ENCODE measurements around the gene USP43.

USP43 gene

DNA sequence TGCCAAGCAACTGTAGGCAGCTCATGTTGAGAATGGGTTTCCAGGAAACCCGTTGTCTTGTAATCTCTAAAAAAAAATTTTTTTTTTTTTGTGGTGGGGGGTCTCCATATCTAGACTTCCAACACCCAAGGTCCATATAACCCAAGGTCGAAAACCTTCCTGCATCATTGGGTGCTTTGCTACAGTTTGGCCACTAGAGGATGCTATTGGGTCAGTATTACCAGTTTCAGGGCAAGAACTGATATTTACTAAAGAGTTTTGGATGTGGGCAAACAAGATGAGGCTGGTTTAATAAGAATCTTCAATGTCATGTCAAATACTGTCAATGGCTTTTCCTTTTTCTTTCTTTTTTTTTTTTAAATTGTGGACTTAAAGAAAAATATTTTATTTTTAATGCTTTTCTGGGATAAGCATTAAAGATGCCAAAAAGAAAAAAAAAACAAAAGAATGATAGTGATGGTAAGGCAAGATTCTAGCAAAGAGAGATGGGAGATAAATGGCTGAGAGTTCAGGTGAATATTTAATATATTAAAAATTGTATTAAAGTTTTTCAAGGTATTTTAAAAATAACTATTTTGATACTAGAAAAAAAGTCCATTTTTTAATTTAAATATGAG, 83.8 kb downstream of the USP43 start:
- Histone ChIP-seq H3K36me3 (ENCODE audit: control insufficient read depth in 2 of 2, insufficient read depth in 1 of 2, low read length in 2 of 2) (peaks cover 0 to 9% of the 10 kb centered on the region in 2 experiments; a peak in 1 of 3 replicates), H3K9me3 (ENCODE audit: control insufficient read depth, insufficient read depth, low read depth, low read length) (no peaks in the 10 kb centered on the region), H3K4me1 (ENCODE audit: control insufficient read depth, insufficient read depth, low read length) (no peaks in the 10 kb centered on the region), H3K27ac (ENCODE audit: extremely low read depth, low read depth, low read length) (no peak overlapping the region), H3K4me3 (ENCODE audit: low read depth, low read length) (no peak overlapping the region)
- CTCF ChIA-PET = interaction anchor here (0.6 to 4.8 kb wide), 45 partner anchors 10 to 940 kb away, joined by 3 to 30 read pairs (median 4); partner anchors contain the start of gene CFAP52
- TF ChIP-seq, protein P1, sequence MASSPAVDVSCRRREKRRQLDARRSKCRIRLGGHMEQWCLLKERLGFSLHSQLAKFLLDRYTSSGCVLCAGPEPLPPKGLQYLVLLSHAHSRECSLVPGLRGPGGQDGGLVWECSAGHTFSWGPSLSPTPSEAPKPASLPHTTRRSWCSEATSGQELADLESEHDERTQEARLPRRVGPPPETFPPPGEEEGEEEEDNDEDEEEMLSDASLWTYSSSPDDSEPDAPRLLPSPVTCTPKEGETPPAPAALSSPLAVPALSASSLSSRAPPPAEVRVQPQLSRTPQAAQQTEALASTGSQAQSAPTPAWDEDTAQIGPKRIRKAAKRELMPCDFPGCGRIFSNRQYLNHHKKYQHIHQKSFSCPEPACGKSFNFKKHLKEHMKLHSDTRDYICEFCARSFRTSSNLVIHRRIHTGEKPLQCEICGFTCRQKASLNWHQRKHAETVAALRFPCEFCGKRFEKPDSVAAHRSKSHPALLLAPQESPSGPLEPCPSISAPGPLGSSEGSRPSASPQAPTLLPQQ (tag by site-specific recombination; IDR thresholded peaks at IDR 0.05) = no peak
- TF ChIP-seq ZNF335 (tag by site-specific recombination; conservative IDR thresholded peaks at IDR 0.05) = no peak
- no peak for TF ChIP-seq ZNF175 (tag by site-specific recombination; IDR thresholded peaks at IDR 0.05)
- peak; percentile 97 for TF ChIP-seq ZNF654 (tag by site-specific recombination; IDR thresholded peaks at IDR 0.05; ENCODE audit: low read depth)
- TF ChIP-seq, protein P2, sequence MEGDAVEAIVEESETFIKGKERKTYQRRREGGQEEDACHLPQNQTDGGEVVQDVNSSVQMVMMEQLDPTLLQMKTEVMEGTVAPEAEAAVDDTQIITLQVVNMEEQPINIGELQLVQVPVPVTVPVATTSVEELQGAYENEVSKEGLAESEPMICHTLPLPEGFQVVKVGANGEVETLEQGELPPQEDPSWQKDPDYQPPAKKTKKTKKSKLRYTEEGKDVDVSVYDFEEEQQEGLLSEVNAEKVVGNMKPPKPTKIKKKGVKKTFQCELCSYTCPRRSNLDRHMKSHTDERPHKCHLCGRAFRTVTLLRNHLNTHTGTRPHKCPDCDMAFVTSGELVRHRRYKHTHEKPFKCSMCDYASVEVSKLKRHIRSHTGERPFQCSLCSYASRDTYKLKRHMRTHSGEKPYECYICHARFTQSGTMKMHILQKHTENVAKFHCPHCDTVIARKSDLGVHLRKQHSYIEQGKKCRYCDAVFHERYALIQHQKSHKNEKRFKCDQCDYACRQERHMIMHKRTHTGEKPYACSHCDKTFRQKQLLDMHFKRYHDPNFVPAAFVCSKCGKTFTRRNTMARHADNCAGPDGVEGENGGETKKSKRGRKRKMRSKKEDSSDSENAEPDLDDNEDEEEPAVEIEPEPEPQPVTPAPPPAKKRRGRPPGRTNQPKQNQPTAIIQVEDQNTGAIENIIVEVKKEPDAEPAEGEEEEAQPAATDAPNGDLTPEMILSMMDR (tag by site-specific recombination; IDR thresholded peaks at IDR 0.05) = peak; percentile 63
- POLR2A ChIA-PET = no interaction called here

DNA sequence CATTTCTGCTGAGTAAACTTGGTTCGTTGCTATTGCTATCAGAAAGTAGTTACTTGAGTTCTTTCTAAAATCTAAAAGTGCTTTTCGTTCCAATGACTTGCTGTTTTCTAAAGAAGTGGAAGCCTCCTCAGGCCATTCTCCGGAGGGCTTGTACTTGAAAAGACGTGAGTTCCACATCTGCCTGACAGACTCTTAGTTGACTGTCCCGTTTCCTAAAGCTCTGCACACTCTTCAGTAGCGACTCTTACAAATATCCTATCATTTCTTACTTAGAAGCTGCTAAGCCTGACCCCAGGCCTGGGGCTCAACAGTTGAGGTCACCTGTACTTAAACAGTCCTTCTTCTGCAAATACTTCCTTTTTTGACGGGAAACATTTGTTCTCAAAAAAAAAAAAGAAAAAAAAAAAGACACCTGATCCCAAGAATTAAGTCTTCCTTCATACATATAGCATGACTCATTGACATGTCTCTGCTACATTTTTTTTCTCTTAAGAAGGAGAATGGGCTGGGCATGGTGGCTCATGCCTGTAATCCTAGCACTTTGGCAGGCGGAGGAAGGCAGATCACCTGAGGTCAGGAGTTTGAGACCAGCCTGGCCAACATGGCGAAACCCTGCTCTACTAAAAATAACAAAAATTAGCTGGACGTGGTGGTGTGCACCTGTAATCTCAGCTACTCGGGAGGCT, 84.6 kb downstream of the USP43 start:
- Histone ChIP-seq H3K27ac (ENCODE audit: extremely low read depth, low read depth, low read length) (no peak overlapping the region), H3K4me1 (ENCODE audit: control insufficient read depth, insufficient read depth, low read length) (no peaks in the 10 kb centered on the region), H3K36me3 (ENCODE audit: control insufficient read depth in 2 of 2, insufficient read depth in 1 of 2, low read length in 2 of 2) (peaks cover 0 to 9% of the 10 kb centered on the region in 2 experiments; a peak in 1 of 3 replicates), H3K4me3 (ENCODE audit: low read depth, low read length) (no peak overlapping the region), H3K9me3 (ENCODE audit: control insufficient read depth, insufficient read depth, low read depth, low read length) (no peaks in the 10 kb centered on the region)
- ChIA-PET CTCF (interaction anchor here (0.6 to 4.8 kb wide), 9 partner anchors 15 to 940 kb away, joined by 3 to 29 read pairs (median 3); no protein-coding TSS in a partner anchor), POLR2A (no interaction called here)
- TF ChIP-seq, protein P3, sequence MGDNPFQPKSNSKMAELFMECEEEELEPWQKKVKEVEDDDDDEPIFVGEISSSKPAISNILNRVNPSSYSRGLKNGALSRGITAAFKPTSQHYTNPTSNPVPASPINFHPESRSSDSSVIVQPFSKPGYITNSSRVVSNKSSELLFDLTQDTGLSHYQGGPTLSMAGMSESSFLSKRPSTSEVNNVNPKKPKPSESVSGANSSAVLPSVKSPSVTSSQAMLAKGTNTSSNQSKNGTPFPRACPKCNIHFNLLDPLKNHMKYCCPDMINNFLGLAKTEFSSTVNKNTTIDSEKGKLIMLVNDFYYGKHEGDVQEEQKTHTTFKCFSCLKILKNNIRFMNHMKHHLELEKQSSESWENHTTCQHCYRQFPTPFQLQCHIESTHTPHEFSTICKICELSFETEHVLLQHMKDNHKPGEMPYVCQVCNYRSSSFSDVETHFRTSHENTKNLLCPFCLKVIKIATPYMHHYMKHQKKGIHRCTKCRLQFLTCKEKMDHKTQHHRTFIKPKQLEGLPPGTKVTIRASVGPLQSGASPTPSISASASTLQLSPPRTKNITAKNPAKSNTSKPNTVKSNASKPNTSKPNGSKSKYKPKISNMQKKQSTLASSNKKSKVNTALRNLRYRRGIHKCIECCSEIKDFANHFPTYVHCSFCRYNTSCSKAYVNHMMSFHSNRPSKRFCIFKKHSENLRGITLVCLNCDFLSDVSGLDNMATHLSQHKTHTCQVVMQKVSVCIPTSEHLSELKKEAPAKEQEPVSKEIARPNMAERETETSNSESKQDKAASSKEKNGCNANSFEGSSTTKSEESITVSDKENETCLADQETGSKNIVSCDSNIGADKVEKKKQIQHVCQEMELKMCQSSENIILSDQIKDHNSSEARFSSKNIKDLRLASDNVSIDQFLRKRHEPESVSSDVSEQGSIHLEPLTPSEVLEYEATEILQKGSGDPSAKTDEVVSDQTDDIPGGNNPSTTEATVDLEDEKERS (tag by site-specific recombination; IDR thresholded peaks at IDR 0.05) = no peak
- TF ChIP-seq, protein P4, sequence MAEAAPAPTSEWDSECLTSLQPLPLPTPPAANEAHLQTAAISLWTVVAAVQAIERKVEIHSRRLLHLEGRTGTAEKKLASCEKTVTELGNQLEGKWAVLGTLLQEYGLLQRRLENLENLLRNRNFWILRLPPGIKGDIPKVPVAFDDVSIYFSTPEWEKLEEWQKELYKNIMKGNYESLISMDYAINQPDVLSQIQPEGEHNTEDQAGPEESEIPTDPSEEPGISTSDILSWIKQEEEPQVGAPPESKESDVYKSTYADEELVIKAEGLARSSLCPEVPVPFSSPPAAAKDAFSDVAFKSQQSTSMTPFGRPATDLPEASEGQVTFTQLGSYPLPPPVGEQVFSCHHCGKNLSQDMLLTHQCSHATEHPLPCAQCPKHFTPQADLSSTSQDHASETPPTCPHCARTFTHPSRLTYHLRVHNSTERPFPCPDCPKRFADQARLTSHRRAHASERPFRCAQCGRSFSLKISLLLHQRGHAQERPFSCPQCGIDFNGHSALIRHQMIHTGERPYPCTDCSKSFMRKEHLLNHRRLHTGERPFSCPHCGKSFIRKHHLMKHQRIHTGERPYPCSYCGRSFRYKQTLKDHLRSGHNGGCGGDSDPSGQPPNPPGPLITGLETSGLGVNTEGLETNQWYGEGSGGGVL (tag by site-specific recombination; IDR thresholded peaks at IDR 0.05) = no peak
- TF ChIP-seq ZNF621 (tag by site-specific recombination; IDR thresholded peaks at IDR 0.05) (no peak), ZNF837 (tag by site-specific recombination; IDR thresholded peaks at IDR 0.05) (no peak), SCRT1 (tag by site-specific recombination; IDR thresholded peaks at IDR 0.05; ENCODE audit: borderline replicate concordance) (no peak), KLF1 (tag by site-specific recombination; IDR thresholded peaks at IDR 0.05) (no peak), PRDM1 (tag by site-specific recombination; IDR thresholded peaks at IDR 0.05) (no peak), ZNF768 (tag by site-specific recombination; IDR thresholded peaks at IDR 0.05) (no peak), ZBTB8A (tag by site-specific recombination; IDR thresholded peaks at IDR 0.05) (no peak)
- TF ChIP-seq, protein P5, sequence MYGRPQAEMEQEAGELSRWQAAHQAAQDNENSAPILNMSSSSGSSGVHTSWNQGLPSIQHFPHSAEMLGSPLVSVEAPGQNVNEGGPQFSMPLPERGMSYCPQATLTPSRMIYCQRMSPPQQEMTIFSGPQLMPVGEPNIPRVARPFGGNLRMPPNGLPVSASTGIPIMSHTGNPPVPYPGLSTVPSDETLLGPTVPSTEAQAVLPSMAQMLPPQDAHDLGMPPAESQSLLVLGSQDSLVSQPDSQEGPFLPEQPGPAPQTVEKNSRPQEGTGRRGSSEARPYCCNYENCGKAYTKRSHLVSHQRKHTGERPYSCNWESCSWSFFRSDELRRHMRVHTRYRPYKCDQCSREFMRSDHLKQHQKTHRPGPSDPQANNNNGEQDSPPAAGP (tag by site-specific recombination; IDR thresholded peaks at IDR 0.05) = no peak
- TF ChIP-seq, protein P6, sequence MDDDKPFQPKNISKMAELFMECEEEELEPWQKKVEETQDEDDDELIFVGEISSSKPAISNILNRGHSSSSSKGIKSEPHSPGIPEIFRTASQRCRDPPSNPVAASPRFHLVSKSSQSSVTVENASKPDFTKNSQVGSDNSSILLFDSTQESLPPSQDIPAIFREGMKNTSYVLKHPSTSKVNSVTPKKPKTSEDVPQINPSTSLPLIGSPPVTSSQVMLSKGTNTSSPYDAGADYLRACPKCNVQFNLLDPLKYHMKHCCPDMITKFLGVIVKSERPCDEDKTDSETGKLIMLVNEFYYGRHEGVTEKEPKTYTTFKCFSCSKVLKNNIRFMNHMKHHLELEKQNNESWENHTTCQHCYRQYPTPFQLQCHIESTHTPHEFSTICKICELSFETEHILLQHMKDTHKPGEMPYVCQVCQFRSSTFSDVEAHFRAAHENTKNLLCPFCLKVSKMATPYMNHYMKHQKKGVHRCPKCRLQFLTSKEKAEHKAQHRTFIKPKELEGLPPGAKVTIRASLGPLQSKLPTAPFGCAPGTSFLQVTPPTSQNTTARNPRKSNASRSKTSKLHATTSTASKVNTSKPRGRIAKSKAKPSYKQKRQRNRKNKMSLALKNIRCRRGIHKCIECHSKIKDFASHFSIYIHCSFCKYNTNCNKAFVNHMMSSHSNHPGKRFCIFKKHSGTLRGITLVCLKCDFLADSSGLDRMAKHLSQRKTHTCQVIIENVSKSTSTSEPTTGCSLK (tag by site-specific recombination; IDR thresholded peaks at IDR 0.05) = no peak

Data from HEK293 (cell line).